Breast epithelium (tissue), 4 donors: ENCODE data around the gene CHST8. TPM values are rescaled to one million over a fixed set of nuclear protein-coding genes. Genes with fewer than 3 reads are reported as not detected.

Experiments
- DNase-seq, 2 donors: peaks; one replicate each; pipeline ENCODE4 v3.0.0-alpha.2; 2019; ENCODE audit warnings: low spot score in 2 of 2
- H3K27ac ChIP-seq, 2 donors: fragments of 200-600 bp; sonication (generic) in 1 of 2; one replicate each; pipeline ENCODE4 v1.5.1; 2016 to 2019; ENCODE audit warnings: mild to moderate bottlenecking in 1 of 2
- H3K27me3 ChIP-seq, 2 donors: fragments of 200-600 bp; sonication (generic) in 1 of 2; one replicate each; pipeline versions ENCODE4 v1.5.1 to v1.6.0; 2017 to 2019; ENCODE audit warnings: control low read depth in 1 of 2, mild to moderate bottlenecking in 1 of 2
- H3K36me3 ChIP-seq: fragments of 200-600 bp; one replicate; pipeline ENCODE4 v1.5.1; 2019
- H3K4me1 ChIP-seq, 2 donors: fragments of 200-600 bp; sonication (generic); one replicate each; pipeline ENCODE4 v1.5.1; 2016 to 2019; ENCODE audit warnings: control low read depth in 1 of 2
- H3K4me3 ChIP-seq, 3 donors: fragments of 200-600 bp; sonication (generic); 1 replicate in 2 of 3; 2 replicates in 1 of 3; pipeline ENCODE4 v1.5.1; 2016 to 2019; ENCODE audit warnings: mild to moderate bottlenecking in 3 of 3, moderate library complexity in 2 of 3
- H3K9me3 ChIP-seq, 2 donors: fragments of 200-600 bp; sonication (generic) in 1 of 2; one replicate each; pipeline ENCODE4 v1.5.1; 2016 to 2019; ENCODE audit warnings: control low read depth in 1 of 2
- POLR2A ChIP-seq: fragments of 450-650 bp; IDR thresholded peaks from one replicate; pipeline ENCODE4 v1.6.1; 2016; ENCODE audit warnings: antibody characterized with exemption, mild to moderate bottlenecking, moderate library complexity
- POLR2AphosphoS5 ChIP-seq, 3 donors: sonication (generic); formaldehyde crosslinking; IDR thresholded peaks; one replicate each; pipeline ENCODE4 v1.6.1; 2017; ENCODE audit warnings: antibody characterized with exemption in 3 of 3
- intact Hi-C: fragments of 100-400 bp; cut with DNase I; formaldehyde crosslinking; loops from one replicate; pipeline ENCODE4 v1.15.1; 2023; ENCODE audit warnings: low total_unique reads
- total RNA-seq, 3 donors: library from RNA; depleted of rRNA; stranded (reverse); fragments of >200 nt; gene quantifications; one replicate each; pipeline ENCODE4 v1.1.0, GENCODE V29; 2016
- TF ChIP-seq, protein P1 (sequence below), 3 donors: fragments of 450-650 bp; IDR thresholded peaks; one replicate each; pipeline ENCODE4 v1.5.1; 2016 to 2017; ENCODE audit warnings: antibody characterized with exemption in 3 of 3, mild to moderate bottlenecking in 3 of 3, moderate library complexity in 3 of 3

Gene CHST8
- total RNA-seq, 3 donors from 2014 or later, result 0.16 to 14.1 (median 1.6) TPM

DNA sequence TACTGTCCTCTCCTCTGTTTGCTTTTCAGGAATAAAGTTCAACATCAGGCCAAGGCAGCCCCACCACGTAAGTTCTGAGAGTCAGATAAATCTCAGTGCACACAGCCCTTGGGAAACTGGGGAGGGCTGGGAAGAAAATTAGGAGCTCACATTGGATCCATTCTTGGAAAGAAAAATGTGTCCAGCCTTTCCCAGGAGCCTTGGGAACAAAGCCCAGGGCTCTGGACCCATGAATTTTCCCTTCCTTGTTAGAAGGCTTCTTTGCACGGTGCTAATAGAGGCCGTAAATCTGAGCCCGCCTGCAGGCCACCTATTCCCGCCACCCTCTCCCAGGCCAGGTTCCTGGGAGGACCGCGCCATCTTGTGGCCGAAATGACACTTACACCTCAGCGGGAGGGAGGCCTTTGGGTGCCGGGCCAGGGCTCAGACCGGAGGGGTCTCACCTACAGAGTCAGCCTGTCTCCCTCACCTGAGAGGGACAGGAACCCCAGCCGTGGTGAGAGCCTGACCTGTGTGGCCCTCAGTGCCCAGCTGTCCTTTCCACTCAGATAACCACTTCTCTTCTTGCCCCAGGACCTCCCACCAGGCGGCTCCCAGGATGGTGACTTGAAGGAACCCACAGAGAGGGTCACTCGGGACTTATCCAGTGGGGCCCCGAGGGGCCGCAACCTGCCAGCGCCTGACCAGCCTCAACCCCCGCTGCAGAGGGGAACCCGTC is 149.8 kb downstream of the CHST8 start:
- H3K27ac ChIP-seq, result no peak overlapping the region
- no peak for TF ChIP-seq POLR2A
- TF ChIP-seq POLR2AphosphoS5 (IDR thresholded peaks at IDR 0.05), result no peak
- TF ChIP-seq, protein P1, sequence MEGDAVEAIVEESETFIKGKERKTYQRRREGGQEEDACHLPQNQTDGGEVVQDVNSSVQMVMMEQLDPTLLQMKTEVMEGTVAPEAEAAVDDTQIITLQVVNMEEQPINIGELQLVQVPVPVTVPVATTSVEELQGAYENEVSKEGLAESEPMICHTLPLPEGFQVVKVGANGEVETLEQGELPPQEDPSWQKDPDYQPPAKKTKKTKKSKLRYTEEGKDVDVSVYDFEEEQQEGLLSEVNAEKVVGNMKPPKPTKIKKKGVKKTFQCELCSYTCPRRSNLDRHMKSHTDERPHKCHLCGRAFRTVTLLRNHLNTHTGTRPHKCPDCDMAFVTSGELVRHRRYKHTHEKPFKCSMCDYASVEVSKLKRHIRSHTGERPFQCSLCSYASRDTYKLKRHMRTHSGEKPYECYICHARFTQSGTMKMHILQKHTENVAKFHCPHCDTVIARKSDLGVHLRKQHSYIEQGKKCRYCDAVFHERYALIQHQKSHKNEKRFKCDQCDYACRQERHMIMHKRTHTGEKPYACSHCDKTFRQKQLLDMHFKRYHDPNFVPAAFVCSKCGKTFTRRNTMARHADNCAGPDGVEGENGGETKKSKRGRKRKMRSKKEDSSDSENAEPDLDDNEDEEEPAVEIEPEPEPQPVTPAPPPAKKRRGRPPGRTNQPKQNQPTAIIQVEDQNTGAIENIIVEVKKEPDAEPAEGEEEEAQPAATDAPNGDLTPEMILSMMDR (IDR thresholded peaks at IDR 0.05), result peak; percentile 64 to 88 (median 83)
- no peaks in the 10 kb centered on the region for H3K36me3 ChIP-seq
- no peaks in the 10 kb centered on the region for H3K9me3 ChIP-seq
- no peak overlapping the region for H3K4me3 ChIP-seq
- DNase-seq, result peak; percentile 36 to 76
- no peaks in the 10 kb centered on the region for H3K4me1 ChIP-seq
- peaks cover 0 to 46% of the 10 kb centered on the region in 2 donors for H3K27me3 ChIP-seq
- intact Hi-C loops, result loop anchor here (10.0 kb wide), 1 partner anchor 233 kb away; no protein-coding TSS in a partner anchor

DNA sequence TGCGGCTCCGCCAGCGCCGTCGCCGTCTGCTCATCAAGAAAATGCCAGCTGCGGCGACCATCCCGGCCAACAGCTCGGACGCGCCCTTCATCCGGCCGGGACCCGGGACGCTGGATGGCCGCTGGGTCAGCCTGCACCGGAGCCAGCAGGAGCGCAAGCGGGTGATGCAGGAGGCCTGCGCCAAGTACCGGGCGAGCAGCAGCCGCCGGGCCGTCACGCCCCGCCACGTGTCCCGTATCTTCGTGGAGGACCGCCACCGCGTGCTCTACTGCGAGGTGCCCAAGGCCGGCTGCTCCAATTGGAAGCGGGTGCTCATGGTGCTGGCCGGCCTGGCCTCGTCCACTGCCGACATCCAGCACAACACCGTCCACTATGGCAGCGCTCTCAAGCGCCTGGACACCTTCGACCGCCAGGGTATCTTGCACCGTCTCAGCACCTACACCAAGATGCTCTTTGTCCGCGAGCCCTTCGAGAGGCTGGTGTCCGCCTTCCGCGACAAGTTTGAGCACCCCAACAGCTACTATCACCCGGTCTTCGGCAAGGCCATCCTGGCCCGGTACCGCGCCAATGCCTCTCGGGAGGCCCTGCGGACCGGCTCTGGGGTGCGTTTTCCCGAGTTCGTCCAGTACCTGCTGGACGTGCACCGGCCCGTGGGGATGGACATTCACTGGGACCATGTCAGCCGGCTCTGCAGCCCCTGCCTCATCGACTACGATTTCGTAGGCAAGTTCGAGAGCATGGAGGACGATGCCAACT is 150.5 kb downstream of the CHST8 start:
- intact Hi-C loops, result loop anchor here (10.0 kb wide), 1 partner anchor 233 kb away; no protein-coding TSS in a partner anchor
- Histone ChIP-seq H3K4me1 (no peaks in the 10 kb centered on the region), H3K27me3 (peaks cover 0 to 43% of the 10 kb centered on the region in 2 donors), H3K36me3 (no peaks in the 10 kb centered on the region), H3K4me3 (no peak overlapping the region), H3K27ac (no peak overlapping the region), H3K9me3 (no peaks in the 10 kb centered on the region)
- TF ChIP-seq, protein P1 (IDR thresholded peaks at IDR 0.05), result no peak
- DNase-seq, result no peak

DNA sequence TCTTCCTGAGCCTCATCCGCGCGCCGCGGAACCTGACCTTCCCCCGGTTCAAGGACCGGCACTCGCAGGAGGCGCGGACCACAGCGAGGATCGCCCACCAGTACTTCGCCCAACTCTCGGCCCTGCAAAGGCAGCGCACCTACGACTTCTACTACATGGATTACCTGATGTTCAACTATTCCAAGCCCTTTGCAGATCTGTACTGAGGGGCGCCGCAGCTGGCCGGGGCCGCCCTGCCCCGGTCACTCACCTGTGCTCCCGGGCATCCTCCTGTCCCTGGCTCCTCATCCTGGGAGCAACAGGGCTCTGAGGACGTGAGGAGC is 151.1 kb downstream of the CHST8 start:
- H3K4me1 ChIP-seq, result no peaks in the 10 kb centered on the region
- H3K27ac ChIP-seq, result no peak overlapping the region
- no peak for DNase-seq
- no peak for TF ChIP-seq POLR2A
- no peak for TF ChIP-seq POLR2AphosphoS5 (IDR thresholded peaks at IDR 0.05)
- TF ChIP-seq, protein P1 (IDR thresholded peaks at IDR 0.05), result no peak
- H3K9me3 ChIP-seq, result no peaks in the 10 kb centered on the region
- peaks cover 0 to 43% of the 10 kb centered on the region in 2 donors for H3K27me3 ChIP-seq
- intact Hi-C loops, result loop anchor here (10.0 kb wide), 1 partner anchor 232 kb away; no protein-coding TSS in a partner anchor
- no peak overlapping the region for H3K4me3 ChIP-seq
- H3K36me3 ChIP-seq, result no peaks in the 10 kb centered on the region

DNA sequence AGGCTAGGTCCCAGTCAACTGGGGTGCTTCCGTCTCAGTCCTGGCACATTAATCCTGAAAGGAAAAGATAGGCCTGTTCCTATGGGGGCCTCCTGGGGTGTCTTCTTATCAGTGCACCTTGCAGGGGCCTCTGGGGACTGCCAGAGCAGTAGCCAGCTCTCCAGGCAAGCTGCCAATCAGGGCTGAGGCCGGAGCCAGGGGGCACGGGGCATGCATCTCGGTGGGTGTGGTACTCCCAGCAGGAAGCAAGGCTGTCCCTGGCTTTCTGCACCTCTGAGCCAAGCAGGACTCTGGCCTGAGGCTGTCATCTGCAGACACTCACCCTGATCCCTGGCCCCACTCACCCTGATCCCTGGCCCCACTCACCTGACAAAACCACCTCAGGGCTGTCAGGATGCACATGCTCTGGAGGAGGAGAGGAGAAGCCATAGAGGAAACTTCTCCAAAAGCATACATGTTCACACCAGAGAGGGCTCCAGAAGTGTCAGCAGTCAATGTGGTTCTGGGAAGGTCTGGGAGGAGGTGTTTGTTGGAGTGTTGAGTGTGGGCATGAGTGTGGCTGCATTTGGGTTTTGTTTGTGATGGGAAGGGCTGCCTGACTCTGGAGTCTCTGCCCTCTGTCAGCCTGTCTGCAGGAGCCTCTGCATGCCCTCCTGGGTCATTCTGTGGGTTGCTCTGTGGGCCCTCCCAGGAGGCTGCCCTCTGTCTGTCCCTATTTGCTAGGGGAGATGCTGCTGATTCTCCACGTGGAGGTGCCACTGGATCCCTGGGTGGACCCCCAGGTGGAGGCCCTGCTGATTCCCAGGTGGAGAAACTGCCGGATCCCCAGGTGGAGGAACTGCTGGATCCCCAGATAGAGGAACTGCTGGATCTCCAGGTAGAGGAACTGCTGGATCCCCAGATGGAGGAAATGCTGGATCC is 152.2 kb downstream of the CHST8 start:
- Histone ChIP-seq H3K4me1 (no peaks in the 10 kb centered on the region), H3K36me3 (no peaks in the 10 kb centered on the region), H3K4me3 (no peak overlapping the region), H3K27me3 (peaks cover 0 to 37% of the 10 kb centered on the region in 2 donors), H3K27ac (no peak overlapping the region), H3K9me3 (no peaks in the 10 kb centered on the region)
- intact Hi-C loops, result loop anchor here (10.0 kb wide), 1 partner anchor 231 kb away; no protein-coding TSS in a partner anchor
- DNase-seq, result no peak
- TF ChIP-seq POLR2A (no peak), POLR2AphosphoS5 (IDR thresholded peaks at IDR 0.05) (no peak)
- TF ChIP-seq, protein P1 (IDR thresholded peaks at IDR 0.05), result no peak
